GM12878 (cell line): Measurements from ENCODE around the gene GNAO1. TPM values are rescaled to one million over a fixed set of nuclear protein-coding genes. Genes with fewer than 3 reads are reported as not detected.

ENCODE experiments used
- ATAC-seq: fragments of 200-7000 bp; cut with Tn5 transposase; 3 replicates; pipeline ENCODE4 v1.9.1; 2020; ENCODE audit warnings: mild to moderate bottlenecking, moderate library complexity
- BruUV-seq: library from RNA; stranded (reverse); fragments of 400-500 nt; replicated peaks from 2 replicates; lab custom pipeline; 2021; lab: Mats Ljungman, UMichigan
- CTCF ChIA-PET: fragments of 300-600 bp; sonication (Branson Sonifier 250); formaldehyde crosslinking; extraction: SDS; loops from one replicate; lab custom pipeline; 2021; ENCODE audit warnings: inconsistent platforms; lab: Yijun Ruan, JAX
- POLR2A ChIA-PET: fragments of 350-600 bp; formaldehyde crosslinking; extraction: SDS; loops from one replicate; lab custom pipeline; 2021; ENCODE audit warnings: inconsistent platforms; lab: Charles Lee
- RAD21 ChIA-PET: fragments of 300-600 bp; sonication (Branson Sonifier 250); formaldehyde crosslinking; loops from one replicate; lab custom pipeline; 2023; ENCODE audit warnings: antibody characterized with exemption; ENCODE audit not compliant: unreplicated experiment; lab: Charles Lee
- SMC1A ChIA-PET: fragments of 300-600 bp; sonication (Branson Sonifier 250); formaldehyde crosslinking; loops from one replicate; lab custom pipeline; 2023; ENCODE audit not compliant: unreplicated experiment, uncharacterized antibody; lab: Charles Lee
- DNase-seq: peaks from one replicate; pipeline ENCODE4 v3.0.0-alpha.2; 2011; ENCODE audit warnings: low read depth, low spot score
- FAIRE-seq: peaks from 3 replicates; lab custom pipeline; 2011; peaks lifted over from hg19 to GRCh38; lab: Jason Lieb, UNC
- H2AFZ ChIP-seq: 2 replicates; pipeline ENCODE4 v1.6.0; 2011; ENCODE audit warnings: low read depth, low read length, control low read depth; ENCODE audit not compliant: control insufficient read depth
- H3K27ac ChIP-seq: 2 replicates; pipeline ENCODE4 v1.5.1; 2011; ENCODE audit warnings: control low read depth; ENCODE audit not compliant: control insufficient read depth, insufficient read depth
- H3K27me3 ChIP-seq, 2 experiments: replicated peaks in 1 of 2; 2 replicates each; pipeline versions ENCODE4 v1.6.0 to v1.6.1; 2011; ENCODE audit warnings: low read length in 1 of 2; ENCODE audit not compliant: control insufficient read depth in 2 of 2, insufficient read depth in 2 of 2
- H3K36me3 ChIP-seq, 2 experiments: 2 replicates each; pipeline ENCODE4 v1.5.1; 2011; ENCODE audit warnings: low read length in 1 of 2; ENCODE audit not compliant: control insufficient read depth in 2 of 2, insufficient read depth in 2 of 2
- H3K4me1 ChIP-seq: 2 replicates; pipeline ENCODE4 v1.6.1; 2011; ENCODE audit warnings: mild to moderate bottlenecking, low read length, moderate library complexity, mixed read lengths; ENCODE audit not compliant: control insufficient read depth, insufficient read depth
- H3K4me2 ChIP-seq: 2 replicates; pipeline ENCODE4 v1.6.0; 2011; ENCODE audit warnings: control low read depth; ENCODE audit not compliant: control insufficient read depth, insufficient read depth
- H3K4me3 ChIP-seq: fragments of 200-600 bp; sonication (generic); 2 replicates; pipeline ENCODE4 v1.5.1; 2016
- H3K79me2 ChIP-seq: 2 replicates; pipeline ENCODE4 v1.6.0; 2011; ENCODE audit warnings: low read length; ENCODE audit not compliant: control insufficient read depth, insufficient read depth
- H3K9ac ChIP-seq: 2 replicates; pipeline ENCODE4 v1.8.0; 2011; ENCODE audit warnings: low read length, control low read depth, mixed read lengths; ENCODE audit not compliant: control insufficient read depth, insufficient read depth
- H3K9me3 ChIP-seq: replicated peaks from 3 replicates; pipeline ENCODE4 v1.5.1; 2011; ENCODE audit warnings: mild to moderate bottlenecking, low read length; ENCODE audit not compliant: control insufficient read depth, insufficient read depth
- H4K20me1 ChIP-seq: 2 replicates; pipeline ENCODE4 v1.6.0; 2011; ENCODE audit not compliant: control insufficient read depth, insufficient read depth
- ASH2L ChIP-seq: fragments of 300-600, 200-600 bp; sonication (generic); IDR thresholded peaks from 2 replicates; pipeline ENCODE4 v1.6.1; 2017; ENCODE audit warnings: low read depth, mild to moderate bottlenecking, borderline replicate concordance
- EZH2 ChIP-seq: IDR thresholded peaks from 2 replicates; pipeline ENCODE4 v1.6.1; 2012; ENCODE audit warnings: low read depth, mild to moderate bottlenecking, control low read depth, inconsistent platforms, low read length, borderline replicate concordance; ENCODE audit not compliant: control insufficient read depth
- HCFC1 ChIP-seq: fragments of 150-350 bp; IDR thresholded peaks from 2 replicates; pipeline ENCODE4 v1.6.1; 2014; ENCODE audit warnings: low read length
- PML ChIP-seq: IDR thresholded peaks from 2 replicates; pipeline ENCODE4 v1.6.1; 2012; ENCODE audit warnings: low read length, inconsistent platforms
- POU2F2 ChIP-seq: IDR thresholded peaks from 3 replicates; pipeline ENCODE4 v1.6.1; 2011; ENCODE audit warnings: low read depth, mild to moderate bottlenecking, low read length, borderline replicate concordance
- RELA ChIP-seq: fragments of 450-650 bp; IDR thresholded peaks from 2 replicates; pipeline ENCODE4 v1.8.0; 2014; ENCODE audit warnings: borderline replicate concordance; ENCODE audit not compliant: partially characterized antibody
- RUNX3 ChIP-seq: IDR thresholded peaks from 2 replicates; pipeline ENCODE4 v1.6.1; 2012; ENCODE audit warnings: low read length, inconsistent platforms
- SMAD1 ChIP-seq: fragments of 450-650 bp; IDR thresholded peaks from 2 replicates; pipeline ENCODE4 v1.6.1; 2018; ENCODE audit warnings: mild to moderate bottlenecking, low read depth; ENCODE audit not compliant: partially characterized antibody
- TCF12 ChIP-seq: IDR thresholded peaks from 2 replicates; pipeline ENCODE4 v1.6.1; 2011; ENCODE audit warnings: low read depth, mild to moderate bottlenecking, low read length
- ZNF217 ChIP-seq: fragments of 450-650 bp; IDR thresholded peaks from 2 replicates; pipeline ENCODE4 v1.6.1; 2017; ENCODE audit warnings: antibody characterized with exemption, mild to moderate bottlenecking
- WGBS: methylation state at CpG from one replicate; pipeline ENCODE4 v1.1.6; 2016; ENCODE audit warnings: low lambda C conversion rate; ENCODE audit not compliant: insufficient replicate concordance, insufficient coverage; ENCODE audit errors: missing lambda C conversion rate; 5-methylcytosine and 5-hydroxymethylcytosine counted together
- in situ Hi-C: fragments of 300-500 bp; cut with MboI; formaldehyde crosslinking; loops from 9 replicates; pipeline ENCODE4 v1.14.3; 2018; ENCODE audit warnings: mixed read lengths
- intact Hi-C: fragments of 100-400 bp; cut with micrococcal nuclease; formaldehyde crosslinking; loops from one replicate; pipeline ENCODE4 v1.14.2; 2022; ENCODE audit not compliant: unreplicated experiment
- polyA plus RNA-seq, 11 experiments: library from polyadenylated mRNA; depleted of rRNA in 4 of 11; unstranded in 6 of 11; stranded (reverse) in 5 of 11; fragments of >200 nt; fragmentation: Nextera tagmentation in 4 of 11; fragmentation: Illumina TruSeq in 1 of 11; extraction: Ambion mirVana in 4 of 11; extraction: Trizol in 1 of 11; gene quantifications; 1 replicate in 1 of 11; 2 replicates in 10 of 11; pipeline versions ENCODE4 v1.2.1 to v1.2.3, GENCODE V29; 2011 to 2016; ENCODE audit warnings: inconsistent platforms in 2 of 11, missing spikeins in 2 of 11, low read depth in 1 of 11
- total RNA-seq, 4 experiments: library from RNA; depleted of rRNA in 3 of 4; stranded (reverse); fragments of >200 nt in 3 of 4; fragmentation: Illumina TruSeq in 1 of 4; extraction: Trizol in 1 of 4; gene quantifications; 2 replicates each; pipeline versions ENCODE4 v1.2.1 to v1.2.3, GENCODE V29; 2013 to 2021

Gene GNAO1
- total and polyA plus RNA-seq, 10 of the 15 experiments (the other 5 are each of a cell fraction or from before 2014, with no cell fraction given): 0.05 to 0.28 (median 0.14) TPM; not detected in 6

- BruUV-seq: no TSS peak
- CTCF ChIA-PET: interaction anchor here (1.7 kb wide), 1 partner anchor 10 kb away, joined by 3 read pairs; no protein-coding TSS in a partner anchor
- no peak for DNase-seq
- H3K9me3 ChIP-seq: no peaks in the 10 kb centered on the region; the same call in 1 of the 3 replicates
- in situ Hi-C loops: no loop called here
- SMC1A ChIA-PET: no interaction called here
- H3K79me2 ChIP-seq: no peaks in the 10 kb centered on the region
- RAD21 ChIA-PET: no interaction called here
- intact Hi-C loops: no loop called here
- no peak overlapping the region for H3K4me3 ChIP-seq
- H3K4me1 ChIP-seq: no peaks in the 10 kb centered on the region
- no peak for FAIRE-seq
- TF ChIP-seq EZH2: no peak
- TF ChIP-seq SMAD1: no peak
- no peak for TF ChIP-seq ZNF217
- TF ChIP-seq RELA: no peak
- TF ChIP-seq TCF12: no peak
- H4K20me1 ChIP-seq: no peaks in the 10 kb centered on the region
- H2AFZ ChIP-seq: no peak overlapping the region
- H3K27ac ChIP-seq: no peak overlapping the region
- H3K4me2 ChIP-seq: no peak overlapping the region
- WGBS: 61% methylated on average over 13 of the region's 13 CpGs
- peaks cover 0 to 2% of the 10 kb centered on the region in 2 experiments; a peak in 2 of 4 replicates for H3K27me3 ChIP-seq
- ATAC-seq: no peak
- POLR2A ChIA-PET: no interaction called here
- H3K9ac ChIP-seq: no peak overlapping the region
- no peaks in the 10 kb centered on the region for H3K36me3 ChIP-seq
Observed at GRCh38 chr16:56269281-56269680, 78.0 kb downstream of the GNAO1 start.

- no peak overlapping the region for H3K27ac ChIP-seq
- ChIA-PET SMC1A (no interaction called here), RAD21 (no interaction called here), POLR2A (no interaction called here), CTCF (interaction anchor here (1.7 kb wide), 1 partner anchor 9 kb away, joined by 3 read pairs; no protein-coding TSS in a partner anchor)
- no peak overlapping the region for H2AFZ ChIP-seq
- ATAC-seq: no peak
- TF ChIP-seq ASH2L (no peak), RUNX3 (no peak), POU2F2 (no peak), HCFC1 (no peak), PML (no peak)
- no peaks in the 10 kb centered on the region for H3K79me2 ChIP-seq
- no peak overlapping the region for H3K9ac ChIP-seq
- H4K20me1 ChIP-seq: no peaks in the 10 kb centered on the region
- no peak overlapping the region for H3K4me3 ChIP-seq
- BruUV-seq: no TSS peak
- intact Hi-C loops (no loop called here), in situ Hi-C loops (no loop called here)
- no peaks in the 10 kb centered on the region for H3K36me3 ChIP-seq
- H3K4me1 ChIP-seq: no peaks in the 10 kb centered on the region
- H3K9me3 ChIP-seq: no peaks in the 10 kb centered on the region; the same call in 1 of the 3 replicates
- no peak for FAIRE-seq
- no peak for DNase-seq
- H3K27me3 ChIP-seq: peaks cover 0 to 2% of the 10 kb centered on the region in 2 experiments; a peak in 2 of 4 replicates
- 9% methylated on average over 7 of the region's 7 CpGs for WGBS
- no peak overlapping the region for H3K4me2 ChIP-seq
Observed at GRCh38 chr16:56269811-56270684, 78.8 kb downstream of the GNAO1 start.
